Sigmoid colon (tissue), 7 donors: ENCODE results near the gene RAPGEF2. TPM values are rescaled to one million over a fixed set of nuclear protein-coding genes. Genes with fewer than 3 reads are reported as not detected.

ENCODE experiments used
- DNase-seq: peaks from one replicate; pipeline ENCODE4 v3.0.0-alpha.2; 2019
- H3K27ac ChIP-seq, 4 donors: fragments of 200-600 bp; sonication (generic); one replicate each; pipeline ENCODE4 v1.5.1; 2016 to 2019; ENCODE audit warnings: mild to moderate bottlenecking in 1 of 4
- H3K27me3 ChIP-seq, 3 donors: fragments of 200-600 bp; sonication (generic); one replicate each; pipeline ENCODE4 v1.5.1; 2019; ENCODE audit warnings: mild to moderate bottlenecking in 1 of 3
- H3K36me3 ChIP-seq, 4 donors: fragments of 200-600 bp; sonication (generic); one replicate each; pipeline ENCODE4 v1.5.1; 2016 to 2019
- H3K4me1 ChIP-seq, 4 donors: fragments of 200-600 bp; sonication (generic); one replicate each; pipeline ENCODE4 v1.5.1; 2017 to 2019
- H3K4me3 ChIP-seq, 4 donors: fragments of 200-600 bp; sonication (generic); one replicate each; pipeline ENCODE4 v1.5.1; 2017 to 2019; ENCODE audit warnings: mild to moderate bottlenecking in 2 of 4, moderate library complexity in 1 of 4
- H3K9me3 ChIP-seq, 4 donors: fragments of 200-600 bp in 3 of 4; sonication (generic) in 3 of 4; one replicate each; pipeline versions ENCODE4 v1.5.1 to v1.6.1; 2013 to 2019
- EP300 ChIP-seq, 4 donors: sonication (generic); formaldehyde crosslinking; IDR thresholded peaks; one replicate each; pipeline ENCODE4 v1.6.1; 2017; ENCODE audit warnings: antibody characterized with exemption in 4 of 4
- POLR2A ChIP-seq, 2 donors: fragments of 450-650 bp; IDR thresholded peaks; one replicate each; pipeline ENCODE4 v1.6.1; 2016; ENCODE audit warnings: antibody characterized with exemption in 2 of 2, mild to moderate bottlenecking in 2 of 2, moderate library complexity in 2 of 2
- POLR2AphosphoS5 ChIP-seq, 4 donors: sonication (generic); formaldehyde crosslinking; IDR thresholded peaks; one replicate each; pipeline ENCODE4 v1.6.1; 2017; ENCODE audit warnings: antibody characterized with exemption in 4 of 4
- WGBS, 2 donors: extraction: QIAGEN DNeasy Blood & Tissue Kit; methylation state at CpG; one replicate each; pipeline ENCODE4 v1.1.7; 2013; 5-methylcytosine and 5-hydroxymethylcytosine counted together
- intact Hi-C: fragments of 100-400 bp; cut with DNase I; formaldehyde crosslinking; loops from one replicate; pipeline ENCODE4 v1.15.1; 2023
- polyA plus RNA-seq, 3 donors: library from polyadenylated mRNA; stranded (reverse); fragments of 200-250 nt; gene quantifications; one replicate each; pipeline ENCODE4 v1.2.3, GENCODE V29; 2013
- total RNA-seq, 4 donors: library from RNA; depleted of rRNA; stranded (reverse); fragments of >200 nt; gene quantifications; one replicate each; pipeline ENCODE4 v1.1.0, GENCODE V29; 2016
- TF ChIP-seq, protein P1 (sequence below), 4 experiments: fragments of 450-650 bp in 3 of 4; fragments of 200-600 bp in 1 of 4; IDR thresholded peaks; one replicate each; pipeline ENCODE4 v1.5.1; 2016 to 2019; ENCODE audit warnings: antibody characterized with exemption in 4 of 4, mild to moderate bottlenecking in 3 of 4, moderate library complexity in 2 of 4
- donor health status: healthy with polysubstance abuse.
- donor health status: Bipolar disorder and iron deficiency.
- donor health status: healthy.

Gene RAPGEF2
- total and polyA plus RNA-seq, 7 donors = 7.8 to 63.1 (median 34.2) TPM

GRCh38 chr4:159153669-159154068 is 50.8 kb downstream of the RAPGEF2 start:
- 81 to 89% methylated on average over 4 of the region's 4 CpGs for WGBS, 2 donors
- no peaks in the 10 kb centered on the region for H3K27me3 ChIP-seq
- intact Hi-C loops = no loop called here
- TF ChIP-seq POLR2A (IDR thresholded peaks at IDR 0.05) (no peak), EP300 (IDR thresholded peaks at IDR 0.05) (no peak), POLR2AphosphoS5 (IDR thresholded peaks at IDR 0.05) (no peak)
- TF ChIP-seq, protein P1, sequence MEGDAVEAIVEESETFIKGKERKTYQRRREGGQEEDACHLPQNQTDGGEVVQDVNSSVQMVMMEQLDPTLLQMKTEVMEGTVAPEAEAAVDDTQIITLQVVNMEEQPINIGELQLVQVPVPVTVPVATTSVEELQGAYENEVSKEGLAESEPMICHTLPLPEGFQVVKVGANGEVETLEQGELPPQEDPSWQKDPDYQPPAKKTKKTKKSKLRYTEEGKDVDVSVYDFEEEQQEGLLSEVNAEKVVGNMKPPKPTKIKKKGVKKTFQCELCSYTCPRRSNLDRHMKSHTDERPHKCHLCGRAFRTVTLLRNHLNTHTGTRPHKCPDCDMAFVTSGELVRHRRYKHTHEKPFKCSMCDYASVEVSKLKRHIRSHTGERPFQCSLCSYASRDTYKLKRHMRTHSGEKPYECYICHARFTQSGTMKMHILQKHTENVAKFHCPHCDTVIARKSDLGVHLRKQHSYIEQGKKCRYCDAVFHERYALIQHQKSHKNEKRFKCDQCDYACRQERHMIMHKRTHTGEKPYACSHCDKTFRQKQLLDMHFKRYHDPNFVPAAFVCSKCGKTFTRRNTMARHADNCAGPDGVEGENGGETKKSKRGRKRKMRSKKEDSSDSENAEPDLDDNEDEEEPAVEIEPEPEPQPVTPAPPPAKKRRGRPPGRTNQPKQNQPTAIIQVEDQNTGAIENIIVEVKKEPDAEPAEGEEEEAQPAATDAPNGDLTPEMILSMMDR (IDR thresholded peaks at IDR 0.05) = no peak
- no peak overlapping the region for H3K27ac ChIP-seq
- no peak for DNase-seq
- no peaks in the 10 kb centered on the region for H3K36me3 ChIP-seq
- no peak overlapping the region for H3K4me3 ChIP-seq
- peaks cover 0 to 57% (median 17%) of the 10 kb centered on the region in 4 donors for H3K4me1 ChIP-seq
- H3K9me3 ChIP-seq = no peaks in the 10 kb centered on the region

DNA sequence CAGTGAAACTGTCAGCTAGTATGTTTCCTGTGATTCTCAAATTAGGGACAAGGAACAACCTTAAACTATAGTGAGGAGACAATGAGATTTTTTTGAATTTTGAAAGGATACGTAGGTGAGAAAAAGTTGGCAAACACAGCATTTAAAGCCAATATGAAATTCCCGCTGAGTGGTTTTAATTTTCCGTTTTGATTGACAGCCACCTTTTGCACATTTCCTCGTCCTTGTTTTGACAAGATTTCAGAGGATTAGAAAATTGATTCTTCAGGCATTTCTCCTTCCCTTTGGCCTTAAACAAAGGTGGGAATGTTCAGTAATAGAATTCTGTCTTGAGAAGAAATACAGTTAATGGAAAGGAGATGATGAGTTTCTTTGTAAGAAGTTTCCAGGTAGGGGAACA is 52.2 kb downstream of the RAPGEF2 start:
- Histone ChIP-seq H3K4me1 (peaks cover 0 to 53% (median 19%) of the 10 kb centered on the region in 4 donors), H3K9me3 (no peaks in the 10 kb centered on the region), H3K27me3 (no peaks in the 10 kb centered on the region), H3K27ac (no peak overlapping the region), H3K4me3 (no peak overlapping the region), H3K36me3 (no peaks in the 10 kb centered on the region)
- TF ChIP-seq POLR2A (IDR thresholded peaks at IDR 0.05) = no peak
- TF ChIP-seq EP300 (IDR thresholded peaks at IDR 0.05) = no peak
- TF ChIP-seq POLR2AphosphoS5 (IDR thresholded peaks at IDR 0.05) = no peak
- TF ChIP-seq, protein P1 (IDR thresholded peaks at IDR 0.05) = no peak
- intact Hi-C loops = loop anchor here (5.0 kb wide), 1 partner anchor 48 kb away; no protein-coding TSS in a partner anchor
- 77 to 86% methylated on average over 4 of the region's 4 CpGs for WGBS, 2 donors
- no peak for DNase-seq

- no peaks in the 10 kb centered on the region for H3K9me3 ChIP-seq
- H3K27ac ChIP-seq = no peak overlapping the region
- no peaks in the 10 kb centered on the region for H3K36me3 ChIP-seq
- DNase-seq = no peak
- no peak overlapping the region for H3K4me3 ChIP-seq
- H3K27me3 ChIP-seq = no peaks in the 10 kb centered on the region
- peaks cover 0 to 64% (median 26%) of the 10 kb centered on the region in 4 donors for H3K4me1 ChIP-seq
- intact Hi-C loops = loop anchor here (5.0 kb wide), 1 partner anchor 51 kb away; no protein-coding TSS in a partner anchor
- TF ChIP-seq EP300 (IDR thresholded peaks at IDR 0.05) = no peak
- TF ChIP-seq POLR2AphosphoS5 (IDR thresholded peaks at IDR 0.05) = no peak
- TF ChIP-seq, protein P1 (IDR thresholded peaks at IDR 0.05) = no peak
- no peak for TF ChIP-seq POLR2A (IDR thresholded peaks at IDR 0.05)
Observed at GRCh38 chr4:159158083-159158617, 55.3 kb downstream of the RAPGEF2 start.

GRCh38 chr4:159158985-159159384 is 56.1 kb downstream of the RAPGEF2 start:
- no peak overlapping the region for H3K4me3 ChIP-seq
- intact Hi-C loops = loop anchor here (5.0 kb wide), 1 partner anchor 52 kb away; no protein-coding TSS in a partner anchor
- H3K9me3 ChIP-seq = no peaks in the 10 kb centered on the region
- TF ChIP-seq POLR2A (IDR thresholded peaks at IDR 0.05) = no peak
- no peak for TF ChIP-seq POLR2AphosphoS5 (IDR thresholded peaks at IDR 0.05)
- no peak for TF ChIP-seq EP300 (IDR thresholded peaks at IDR 0.05)
- TF ChIP-seq, protein P1 (IDR thresholded peaks at IDR 0.05) = no peak
- H3K4me1 ChIP-seq = peaks cover 0 to 60% (median 26%) of the 10 kb centered on the region in 4 donors
- no peaks in the 10 kb centered on the region for H3K36me3 ChIP-seq
- H3K27ac ChIP-seq = no peak overlapping the region
- H3K27me3 ChIP-seq = no peaks in the 10 kb centered on the region
- WGBS, 2 donors = 64 to 82% methylated on average over 5 of the region's 5 CpGs
- DNase-seq = no peak

DNA sequence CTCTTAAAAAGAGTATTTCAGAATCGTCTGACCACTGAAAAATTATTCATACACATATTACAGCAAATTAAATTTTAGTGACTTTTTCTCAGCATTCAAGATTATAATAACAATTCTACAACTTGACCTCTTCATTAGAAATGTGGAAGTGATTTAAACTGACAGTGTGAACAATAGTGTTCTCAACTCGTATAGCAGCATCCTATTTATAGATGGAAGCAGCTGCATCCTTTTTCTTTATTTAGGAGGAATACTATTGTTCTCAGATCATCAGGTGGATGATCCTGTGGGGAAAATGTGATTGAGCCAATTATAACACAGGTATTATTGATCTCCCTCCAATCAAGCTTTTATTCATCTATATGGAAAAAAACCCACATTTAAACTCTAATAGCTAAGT is 56.7 kb downstream of the RAPGEF2 start:
- Histone ChIP-seq H3K27me3 (no peaks in the 10 kb centered on the region), H3K4me3 (no peak overlapping the region), H3K27ac (no peak overlapping the region), H3K9me3 (no peaks in the 10 kb centered on the region), H3K36me3 (no peaks in the 10 kb centered on the region), H3K4me1 (peaks cover 0 to 57% (median 28%) of the 10 kb centered on the region in 4 donors)
- intact Hi-C loops = loop anchor here (5.0 kb wide), 1 partner anchor 52 kb away; no protein-coding TSS in a partner anchor
- 67 to 83% methylated on average over 2 of the region's 2 CpGs for WGBS, 2 donors
- no peak for DNase-seq
- TF ChIP-seq POLR2AphosphoS5 (IDR thresholded peaks at IDR 0.05) (no peak), POLR2A (IDR thresholded peaks at IDR 0.05) (no peak)
